Fibroblast of the aortic adventitia (primary cell): ENCODE measurements around the gene TNS2. TPM values are rescaled to one million over a fixed set of nuclear protein-coding genes. Genes with fewer than 3 reads are reported as not detected.

Source experiments
- DNase-seq: peaks from one replicate; pipeline ENCODE4 v3.0.0-alpha.2; 2010; ENCODE audit warnings: low read depth
- H3K4me3 ChIP-seq: 2 replicates; pipeline ENCODE4 v1.5.1; 2011; ENCODE audit warnings: low read depth, mild to moderate bottlenecking, control low read depth, low read length, moderate library complexity
- CTCF ChIP-seq: IDR thresholded peaks from 2 replicates; pipeline ENCODE4 v1.5.1; 2011; ENCODE audit warnings: mild to moderate bottlenecking, low read length, control low read depth, inconsistent platforms; ENCODE audit not compliant: insufficient read depth
- small RNA-seq: library from RNA; depleted of rRNA; stranded (forward); fragments of <200 nt; gene quantifications from one replicate; pipeline ENCODE3, GENCODE V24; 2012
- total RNA-seq: library from RNA; depleted of rRNA; stranded (reverse); fragments of >200 nt; gene quantifications from 2 replicates; pipeline ENCODE4 v1.2.3, GENCODE V29; 2012; ENCODE audit warnings: low replicate concordance

TNS2 gene
- total RNA-seq, 1 donor: 77.4 TPM

- no peak for DNase-seq
- TF ChIP-seq CTCF: no peak
- no peak overlapping the region for H3K4me3 ChIP-seq
Observed at GRCh38 chr12:53113136-53113705, 63.4 kb downstream of the TNS2 start.

GRCh38 chr12:53113951-53114350 is 64.1 kb downstream of the TNS2 start:
- no peak for DNase-seq
- no peak overlapping the region for H3K4me3 ChIP-seq
- TF ChIP-seq CTCF: no peak

Small RNA genes within 50 kb of the gene (small RNA-seq; reads per million reads assigned to genes)
- not detected for gene MIR6757

Other genes starting within 250 kb of the TNS2 start
- not detected in 2 replicates for gene KRT4, start 235.9 kb upstream of the TNS2 start, total RNA-seq
- not detected in 2 replicates for gene KRT79, start 215.8 kb upstream of the TNS2 start, total RNA-seq
- gene KRT78, start 201.1 kb upstream of the TNS2 start, total RNA-seq: not detected in 2 replicates
- gene KRT8, start 145.0 kb upstream of the TNS2 start, total RNA-seq: 5.4 and 15.4 TPM in 2 replicates
- 26.8 and 188 TPM in 2 replicates for gene KRT18, start 100.9 kb upstream of the TNS2 start, total RNA-seq
- gene EIF4B, start 43.6 kb upstream of the TNS2 start, total RNA-seq: 1,016 and 1,876 TPM in 2 replicates
- 27.1 and 33.0 TPM in 2 replicates for gene SPRYD3, start 29.3 kb downstream of the TNS2 start, total RNA-seq
- 723 and 2,626 TPM in 2 replicates for gene IGFBP6, start 47.6 kb downstream of the TNS2 start, total RNA-seq
- 0.09 TPM in 1 of 2 replicates, not detected in the other for gene SOAT2, start 53.4 kb downstream of the TNS2 start, total RNA-seq
- gene ZNF740, start 130.7 kb downstream of the TNS2 start, total RNA-seq: 12.6 and 16.3 TPM in 2 replicates
- 8.7 and 23.4 TPM in 2 replicates for gene CSAD, start 130.9 kb downstream of the TNS2 start, total RNA-seq
- 0.54 TPM in 1 of 2 replicates, not detected in the other for gene ITGB7, start 157.2 kb downstream of the TNS2 start, total RNA-seq
- 43.9 and 69.4 TPM in 2 replicates for gene RARG, start 182.1 kb downstream of the TNS2 start, total RNA-seq
- gene ESPL1, start 218.2 kb downstream of the TNS2 start, total RNA-seq: 1.5 and 13.5 TPM in 2 replicates
- 441 and 577 TPM in 2 replicates for gene PFDN5, start 245.5 kb downstream of the TNS2 start, total RNA-seq
- gene MYG1, start 249.6 kb downstream of the TNS2 start, total RNA-seq: 34.8 and 39.5 TPM in 2 replicates